TTC549 (cell line): ENCODE measurements around the gene HOXA3.

ENCODE experiments used
- FAIRE-seq: peaks from 2 replicates; lab custom pipeline; 2012; peaks lifted over from hg19 to GRCh38; lab: Jason Lieb, UNC

Gene HOXA3

GRCh38 chr7:27165996-27166530 lies 13.7 kb upstream of the HOXA3 start:
- FAIRE-seq: no peak

GRCh38 chr7:27165089-27165995 lies 13.0 kb upstream of the HOXA3 start, which contains the start of gene HOXA9:
Gene HOXA9, minus strand, starts transcription at chr7:27165537. Its CDS starts 80 bp downstream, at chr7:27165457.
- no peak for FAIRE-seq

DNA sequence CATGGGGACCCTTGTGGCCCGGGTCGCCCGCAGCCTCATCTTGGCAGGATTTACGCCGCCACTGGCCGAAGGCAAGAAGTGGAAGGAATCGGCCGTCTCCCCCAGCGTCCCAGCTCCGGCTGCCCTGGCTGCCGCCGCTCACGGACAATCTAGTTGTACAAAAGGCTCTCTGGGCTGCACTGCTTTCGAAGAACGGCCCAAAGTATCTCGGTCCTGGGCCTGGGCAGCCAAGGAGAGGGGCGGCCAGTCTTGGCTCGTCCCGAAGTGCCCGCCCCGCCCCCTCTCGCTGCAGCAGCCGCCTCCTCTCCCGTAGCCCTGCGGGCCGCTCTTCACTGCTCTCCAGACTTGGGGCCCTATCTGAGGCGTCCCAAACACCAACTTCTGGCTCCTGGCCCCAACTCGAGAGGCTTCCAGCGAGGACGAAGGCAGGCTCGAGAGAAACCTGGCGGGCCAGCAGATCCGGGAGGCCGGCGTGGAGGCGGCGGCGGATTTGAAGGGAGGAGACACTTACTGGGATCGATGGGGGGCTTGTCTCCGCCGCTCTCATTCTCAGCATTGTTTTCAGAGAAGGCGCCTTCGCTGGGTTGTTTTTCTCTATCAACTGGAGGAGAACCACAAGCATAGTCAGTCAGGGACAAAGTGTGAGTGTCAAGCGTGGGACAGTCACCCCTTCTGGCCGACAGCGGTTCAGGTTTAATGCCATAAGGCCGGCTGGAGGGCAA lies 12.1 kb upstream of the HOXA3 start:
- FAIRE-seq: no peak

DNA sequence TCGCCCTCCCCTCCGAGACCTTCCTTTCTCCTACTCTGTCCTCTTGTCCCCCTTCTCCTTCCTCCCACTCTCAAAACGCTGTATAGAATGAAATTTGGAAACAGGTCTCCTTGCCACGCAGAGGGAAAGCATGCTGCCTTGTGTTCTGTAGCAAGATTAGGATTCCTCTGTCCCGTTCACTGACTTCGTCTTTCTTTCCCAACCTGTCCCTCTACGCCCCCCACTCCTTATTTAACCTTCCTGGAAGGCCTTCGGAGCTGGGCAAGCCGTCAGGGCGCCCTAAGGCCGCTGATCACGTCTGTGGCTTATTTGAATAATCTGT lies 11.6 kb upstream of the HOXA3 start:
- no peak for FAIRE-seq

GRCh38 chr7:27163288-27164044 lies 11.1 kb upstream of the HOXA3 start:
- no peak for FAIRE-seq

DNA sequence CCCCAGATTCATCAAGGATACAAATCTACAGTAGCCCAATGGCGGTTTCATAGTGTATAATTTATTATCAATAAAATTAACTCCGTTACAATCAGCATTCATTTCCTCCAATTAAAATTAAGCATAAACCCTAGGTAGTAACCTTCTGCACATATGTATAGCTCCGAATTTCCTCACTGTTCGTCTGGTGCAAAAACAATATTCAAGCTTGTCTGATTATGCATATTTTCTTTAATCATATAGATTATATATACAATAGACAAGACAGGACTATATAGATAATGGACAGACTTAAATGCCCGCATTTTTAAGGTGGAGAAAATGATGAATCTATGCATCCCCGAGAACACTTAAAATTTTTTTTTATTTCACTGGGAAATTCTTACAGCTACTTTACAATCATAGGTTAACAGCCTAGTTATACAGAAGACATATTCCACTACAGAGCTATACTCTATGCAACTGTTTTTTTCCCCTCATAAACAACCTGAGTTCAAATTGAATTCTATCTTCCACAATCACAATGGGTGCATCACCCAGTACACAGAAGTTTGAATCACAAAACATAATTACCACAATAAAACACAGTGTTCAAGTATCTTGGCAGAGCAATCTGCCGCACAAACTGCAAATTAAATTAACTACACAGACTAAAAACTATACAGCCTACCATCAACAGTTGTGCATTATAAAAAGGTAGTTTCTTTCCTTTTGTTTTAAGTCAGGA lies 10.3 kb upstream of the HOXA3 start:
- no peak for FAIRE-seq

- no peak for FAIRE-seq
These were observed 9.6 kb upstream of the HOXA3 start for GRCh38 chr7:27161721-27162560.

DNA sequence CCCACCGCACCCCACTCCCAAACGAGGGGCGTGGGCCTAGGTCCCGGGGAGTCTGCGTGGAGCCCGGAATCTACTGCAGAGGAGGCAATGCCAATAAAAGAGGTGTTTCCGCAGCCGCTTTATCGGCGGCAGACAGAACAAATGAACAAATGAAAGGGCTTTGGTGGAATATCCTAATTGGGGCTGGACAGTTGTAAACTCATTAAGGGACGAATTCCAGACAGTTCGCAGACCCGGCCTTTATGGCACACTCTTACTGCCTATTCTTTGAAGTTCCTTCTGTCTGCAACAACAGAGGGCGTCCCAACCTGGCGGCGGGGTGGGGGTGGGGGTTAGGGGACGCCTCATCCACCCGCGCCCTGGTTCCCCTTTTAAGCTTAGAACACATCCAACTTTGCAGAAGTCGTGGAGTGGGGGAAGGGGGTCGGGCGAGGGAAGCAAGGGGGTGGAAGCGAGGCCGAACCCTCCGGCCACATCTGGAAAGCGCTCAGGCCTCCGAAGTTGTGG lies 8.9 kb upstream of the HOXA3 start:
- no peak for FAIRE-seq

GRCh38 chr7:27160546-27161213 lies 8.3 kb upstream of the HOXA3 start:
- no peak for FAIRE-seq

GRCh38 chr7:27160145-27160545 lies 7.8 kb upstream of the HOXA3 start:
- no peak for FAIRE-seq

DNA sequence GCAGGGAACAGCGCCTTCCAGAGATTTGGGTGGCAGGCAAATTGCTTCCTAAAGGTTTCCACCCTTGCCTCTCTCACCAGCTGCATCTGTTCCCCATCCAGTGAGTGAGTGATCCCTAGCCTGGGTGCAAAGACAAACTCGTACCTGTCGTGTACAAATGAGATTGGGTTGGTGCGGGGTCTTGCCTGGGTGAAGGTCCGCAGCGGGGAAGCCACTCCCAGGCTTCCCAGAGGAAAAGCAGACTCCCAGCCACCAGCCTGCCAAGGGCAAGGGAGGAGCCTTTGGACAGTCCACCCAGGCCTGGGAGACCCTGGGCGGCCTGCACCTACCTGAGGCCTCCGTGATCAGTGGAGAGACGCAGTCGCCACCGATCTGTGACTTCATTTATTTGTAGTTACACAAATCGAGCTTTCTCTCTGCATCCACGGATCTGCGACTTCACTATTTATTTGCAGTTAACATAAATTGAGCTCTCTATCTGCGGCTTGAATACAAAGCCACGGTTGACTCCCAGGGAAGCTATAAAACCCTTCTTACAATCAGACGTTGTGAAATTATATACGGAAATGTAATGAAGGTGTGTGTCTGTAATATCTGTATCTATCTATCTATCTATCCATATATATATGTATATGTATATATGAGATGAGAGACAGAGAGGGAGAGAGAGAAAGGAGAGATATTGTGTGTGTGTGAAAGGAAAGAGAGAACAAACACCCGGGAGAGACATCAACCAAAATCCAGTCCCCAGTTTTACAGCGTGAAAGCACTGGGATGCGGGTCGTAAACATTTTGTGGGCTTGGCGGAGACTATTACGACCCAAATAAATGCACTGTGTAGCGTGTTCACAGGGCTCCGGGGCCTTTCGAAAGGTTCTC lies 7.1 kb upstream of the HOXA3 start:
- FAIRE-seq: no peak

- no peak for FAIRE-seq
These were observed 6.3 kb upstream of the HOXA3 start for GRCh38 chr7:27158436-27159265.

DNA sequence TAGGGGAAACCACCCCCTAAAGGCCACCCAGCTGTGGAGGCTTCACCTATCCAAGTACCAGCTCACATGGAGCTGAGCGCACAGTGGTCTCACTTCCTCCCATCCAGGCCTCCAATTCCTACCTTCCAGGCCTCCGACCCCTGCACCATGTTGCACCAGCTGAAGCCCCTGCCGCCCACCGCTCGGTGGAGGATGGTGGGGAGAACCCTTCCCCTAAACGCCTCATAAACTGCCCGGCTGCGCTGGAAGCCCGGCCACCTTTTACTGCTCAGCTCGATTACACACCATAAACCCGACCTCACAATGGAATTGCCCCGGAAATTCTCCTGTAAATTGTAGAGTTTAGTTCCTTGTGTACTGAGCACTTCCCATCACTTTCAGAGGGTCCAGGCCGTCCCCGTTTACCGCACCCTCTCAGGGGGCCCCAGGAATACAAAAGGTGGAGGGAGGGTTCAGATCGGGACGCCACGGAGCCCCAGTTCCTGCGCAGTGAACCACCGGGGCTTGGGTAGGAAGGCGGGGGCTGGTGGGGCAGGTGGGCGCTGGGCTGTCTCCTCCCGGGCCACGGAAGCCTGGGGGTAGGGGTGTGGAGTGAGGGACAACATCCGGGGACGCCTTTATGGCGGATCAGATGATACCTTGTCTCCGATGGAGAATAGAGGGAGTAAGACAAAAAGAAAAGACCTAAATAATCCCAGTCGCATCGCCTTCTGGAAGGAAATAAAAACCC lies 5.5 kb upstream of the HOXA3 start:
- FAIRE-seq: no peak

DNA sequence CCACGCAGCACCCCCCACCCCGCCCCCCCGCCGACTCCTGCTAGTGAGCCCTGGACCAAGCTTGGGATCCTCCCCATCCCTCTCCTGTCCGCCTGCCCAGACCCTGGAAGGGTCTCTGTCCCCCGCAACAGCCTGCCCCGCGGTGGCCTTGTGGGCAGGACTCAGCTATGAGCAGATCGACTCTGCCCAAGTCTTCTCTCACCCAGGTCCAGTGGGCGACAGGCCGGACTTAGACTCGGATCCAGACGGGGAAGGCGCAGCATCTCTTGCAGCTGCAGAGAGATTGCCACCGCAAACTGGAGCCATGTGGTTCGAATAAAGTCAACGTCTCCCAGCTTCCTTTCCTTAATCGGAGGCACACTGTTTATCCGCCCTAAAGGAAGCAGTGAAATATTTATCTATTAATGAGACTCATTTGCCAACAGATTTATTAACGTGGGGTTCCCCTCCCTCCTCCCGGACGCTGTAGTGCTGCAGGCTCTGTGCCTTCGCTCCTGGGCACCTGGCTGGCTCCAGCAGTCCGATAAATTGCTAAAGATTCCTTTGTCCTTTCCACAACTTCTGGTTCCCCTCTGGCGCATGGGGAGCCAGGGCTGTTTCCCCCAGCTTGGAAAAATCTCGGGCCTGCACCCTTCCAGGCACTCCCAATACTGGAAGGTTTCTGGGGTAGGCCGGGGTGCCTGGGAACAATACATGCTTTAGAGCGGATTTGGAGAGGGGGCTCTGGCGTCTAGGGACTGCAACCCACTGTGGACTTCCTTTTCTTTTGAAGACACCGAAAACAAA lies 4.7 kb upstream of the HOXA3 start:
- FAIRE-seq: no peak

- no peak for FAIRE-seq
These were observed 4.1 kb upstream of the HOXA3 start, which contains the start of gene HOXA7 for GRCh38 chr7:27156508-27156898. Gene HOXA7, minus strand, starts transcription at chr7:27156675. Its CDS starts 130 bp downstream, at chr7:27156545.

GRCh38 chr7:27155816-27156507 lies 3.6 kb upstream of the HOXA3 start:
- no peak for FAIRE-seq
